GM21619 (cell line): ENCODE measurements around the gene NGEF.

Source experiments
- ATAC-seq: cut with Tn5 transposase; IDR thresholded peaks from one replicate; pipeline ENCODE4 v1.9.1; 2021; ENCODE audit not compliant: unreplicated experiment

The NGEF gene

DNA sequence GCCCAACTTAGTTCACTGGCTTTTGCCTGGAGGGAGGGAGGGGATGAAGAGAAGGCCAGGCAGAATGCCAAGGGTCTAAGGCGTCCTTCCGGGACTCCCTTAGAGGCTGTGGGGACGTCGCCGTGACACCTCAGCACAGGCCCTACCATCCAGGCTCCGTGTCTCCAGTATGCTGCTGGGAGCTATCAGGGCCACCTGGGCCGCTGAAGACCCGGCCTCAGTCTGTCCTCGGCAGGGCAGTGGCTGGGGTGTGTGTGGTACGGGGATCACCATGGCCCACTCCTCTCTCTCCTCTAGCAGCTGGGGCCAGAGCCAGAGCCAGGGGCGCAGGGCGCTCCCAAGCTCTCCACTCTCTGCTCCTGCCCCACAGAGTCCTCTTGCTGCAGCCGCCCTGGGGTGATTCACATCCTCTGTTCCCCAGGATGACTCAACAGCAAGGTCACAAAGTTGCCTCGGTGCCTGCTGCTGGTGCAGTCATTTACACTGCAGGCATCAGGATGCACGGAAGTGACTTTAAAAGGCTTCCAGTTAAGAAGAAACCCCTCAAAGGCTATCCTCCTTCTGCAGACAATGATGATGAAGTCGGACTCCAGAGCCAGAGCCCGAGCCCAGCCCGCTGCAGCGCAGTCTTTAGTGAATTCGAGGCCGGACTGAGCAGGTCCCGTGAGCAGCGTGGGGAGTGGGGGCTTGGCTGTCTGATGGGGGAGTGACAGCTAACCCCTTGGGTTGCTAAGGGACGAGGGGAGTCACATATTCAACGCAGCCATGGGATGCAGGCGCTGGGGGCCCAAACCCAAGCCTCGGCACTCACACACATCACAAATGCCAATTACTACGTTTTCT is 111.1 kb downstream of the NGEF start:
- ATAC-seq = no peak

DNA sequence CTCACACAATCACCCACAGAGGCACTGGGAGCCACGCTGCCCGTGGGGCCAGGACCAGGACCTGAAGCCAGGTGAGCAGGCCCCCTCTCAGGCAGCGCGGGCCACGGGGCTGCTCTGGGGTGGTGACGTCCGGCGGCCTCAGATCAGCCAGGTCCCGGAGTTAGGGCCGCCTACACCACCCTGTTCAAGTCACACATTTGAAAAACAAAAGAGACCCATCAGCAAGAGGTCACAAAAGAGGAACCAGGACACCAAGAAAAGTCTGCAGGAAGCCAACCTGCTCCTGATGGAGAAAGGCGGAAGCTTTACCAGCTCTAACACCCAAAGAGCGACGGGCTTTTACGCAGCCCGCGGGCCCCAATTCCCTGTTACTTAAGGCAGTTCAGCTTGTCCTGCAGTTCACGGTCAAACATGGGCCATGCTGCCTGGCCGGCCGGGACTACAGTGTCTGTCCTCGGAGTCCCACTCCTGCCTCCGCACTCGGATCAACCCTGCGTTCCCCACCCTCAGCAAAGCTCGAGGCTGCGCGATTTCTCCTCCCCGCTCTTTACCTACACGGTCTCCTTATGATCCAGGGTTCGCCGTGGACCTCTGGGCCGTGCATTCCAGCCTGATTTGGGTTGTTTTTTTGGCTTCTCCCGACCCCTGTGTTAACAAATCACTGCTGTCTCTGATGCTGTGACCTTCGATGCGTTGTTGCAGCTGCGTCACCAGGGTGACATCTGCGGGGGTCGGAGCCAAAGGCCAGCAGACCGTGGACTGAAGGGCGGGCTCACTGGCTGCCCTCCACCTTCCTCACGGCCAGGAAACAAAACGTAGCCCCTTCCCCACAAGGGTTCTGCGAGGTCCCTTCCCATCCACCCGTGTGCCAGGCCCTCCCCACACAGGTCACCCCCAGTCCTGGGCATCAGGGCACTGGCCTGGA is 112.0 kb downstream of the NGEF start:
- ATAC-seq = no peak

DNA sequence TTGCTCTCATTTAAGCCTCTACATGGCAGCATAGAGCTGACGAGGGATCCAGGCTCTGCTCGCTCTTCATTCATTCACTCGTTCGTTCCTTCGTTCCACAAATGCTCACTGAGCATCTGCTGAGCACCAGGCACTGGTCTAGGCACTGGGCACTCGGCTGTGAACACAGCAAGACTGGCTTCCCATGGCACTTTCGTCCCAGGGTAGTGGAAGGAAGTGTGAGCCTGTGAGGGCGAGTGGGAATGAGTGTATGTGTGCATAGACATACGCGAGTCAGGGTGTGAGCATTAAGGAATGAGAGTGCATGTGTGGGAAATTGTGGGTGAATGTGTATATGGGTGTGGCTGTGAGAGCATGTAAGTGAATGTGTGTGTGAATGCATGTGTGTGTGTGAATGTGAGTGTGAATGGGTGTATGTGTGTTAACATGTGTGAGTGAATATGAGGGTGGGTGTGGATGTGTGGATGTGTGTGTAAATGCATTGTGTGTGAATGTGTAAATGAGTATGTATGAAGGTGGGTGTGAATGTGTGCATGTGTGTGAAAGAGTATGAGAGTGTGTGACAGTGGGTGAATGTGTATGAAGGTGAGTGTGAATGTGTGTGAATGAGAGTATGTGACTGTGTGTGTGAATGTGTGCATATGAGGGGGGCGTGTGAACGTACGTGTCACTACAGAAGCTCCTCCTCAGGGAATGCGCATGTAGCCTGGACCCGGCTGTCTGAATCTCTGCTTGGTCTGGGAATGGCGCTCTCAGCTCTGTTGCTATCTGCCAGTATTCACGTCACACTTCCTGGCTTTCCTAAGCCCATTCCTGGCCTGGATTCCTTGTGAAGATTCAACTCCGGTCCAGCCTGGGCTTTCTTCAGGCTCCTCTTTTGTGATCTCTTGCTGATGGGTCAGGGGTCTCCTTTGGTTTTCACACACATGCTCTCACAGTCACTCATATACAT is 114.2 kb downstream of the NGEF start:
- ATAC-seq = no peak

GRCh38 chr2:232897598-232898408 is 115.3 kb downstream of the NGEF start:
- no peak for ATAC-seq

DNA sequence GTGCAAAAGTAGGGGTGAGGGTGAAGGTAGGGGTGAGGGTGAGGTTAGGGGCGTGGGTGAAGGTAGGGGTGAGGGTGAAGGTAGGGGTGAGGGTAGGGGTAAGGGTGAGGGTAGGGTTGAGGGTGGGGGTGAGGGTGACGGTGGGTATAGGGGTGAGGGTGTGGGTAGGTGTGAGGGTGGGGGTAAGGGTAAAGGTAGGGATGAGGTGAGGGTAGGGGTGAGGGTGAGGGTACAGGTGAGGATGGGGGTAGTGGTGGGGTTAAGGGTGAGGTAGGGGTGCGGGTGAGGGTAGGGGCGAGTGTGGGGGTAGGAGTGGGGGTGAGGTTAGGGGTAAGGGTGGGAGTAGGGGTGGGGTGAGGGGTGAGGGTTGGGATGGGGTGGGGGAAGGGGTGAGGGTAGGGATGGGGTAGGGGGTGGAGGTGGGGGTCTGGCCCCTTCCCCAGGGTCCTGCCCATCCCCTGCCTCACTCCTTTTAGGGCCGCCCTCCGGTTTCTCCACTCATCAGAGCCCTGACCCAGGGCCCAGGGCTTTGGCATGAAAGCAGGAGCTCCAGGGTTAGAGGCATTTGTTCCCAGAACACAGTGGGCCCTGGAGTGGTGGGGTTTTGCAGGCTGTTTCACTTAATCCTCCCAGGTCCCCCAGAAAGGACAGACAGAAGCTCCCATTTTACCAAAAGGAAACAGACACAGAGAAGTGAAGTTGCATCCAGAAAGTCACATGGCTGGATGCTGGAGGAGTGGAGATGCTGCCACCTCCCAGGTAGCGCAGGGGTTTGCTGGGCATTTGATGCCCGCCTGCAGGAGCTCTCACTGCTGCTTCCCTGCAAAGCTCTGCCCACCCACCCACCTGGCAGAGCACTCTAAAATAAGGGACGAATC is 116.1 kb downstream of the NGEF start:
- no peak for ATAC-seq

GRCh38 chr2:232896111-232896510 is 116.9 kb downstream of the NGEF start:
- no peak for ATAC-seq

DNA sequence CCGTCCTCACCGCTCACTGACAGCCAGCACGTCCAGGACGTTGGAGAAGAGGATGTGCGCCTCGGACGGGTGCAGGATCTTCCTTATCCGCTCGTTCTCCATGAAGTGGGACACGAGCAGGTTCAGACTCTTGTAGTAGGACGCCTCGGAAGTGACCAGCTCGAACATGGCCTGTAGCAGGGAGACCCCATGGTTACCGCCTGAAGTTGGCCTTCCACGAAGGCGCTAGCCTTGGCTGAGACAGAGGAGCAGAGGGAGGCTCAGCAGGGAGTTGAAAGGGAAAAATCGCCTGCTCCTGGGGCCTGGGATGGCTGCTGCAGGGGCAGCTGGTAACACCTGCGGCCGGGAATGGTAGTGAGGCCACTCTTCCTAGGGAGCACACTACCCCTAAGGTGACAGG is 118.3 kb downstream of the NGEF start:
- no peak for ATAC-seq

- ATAC-seq = no peak
Observed at GRCh38 chr2:232894251-232894650, 118.8 kb downstream of the NGEF start.

- no peak for ATAC-seq
Observed at GRCh38 chr2:232893834-232894233, 119.2 kb downstream of the NGEF start.

DNA sequence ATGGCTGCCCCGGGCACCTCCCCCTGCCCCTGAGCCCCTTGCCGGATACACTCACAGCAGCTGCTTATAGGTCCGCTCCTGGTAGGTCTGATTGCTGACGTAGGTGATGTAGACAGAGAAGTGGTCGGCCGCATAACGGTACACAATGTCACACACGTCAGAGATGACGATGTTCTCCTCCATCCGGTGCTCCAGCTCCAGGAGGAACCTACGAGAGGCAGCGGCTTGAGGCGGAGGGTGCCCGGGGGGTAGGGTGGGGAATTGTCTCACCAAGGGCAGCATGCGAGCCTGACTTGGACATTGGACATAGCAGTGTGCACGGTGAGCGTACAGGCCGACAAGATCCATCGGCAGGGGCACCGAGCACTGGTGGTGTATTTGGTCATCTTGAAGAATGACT is 120.2 kb downstream of the NGEF start:
- no peak for ATAC-seq

- ATAC-seq = no peak
Observed at GRCh38 chr2:232892221-232892620, 120.8 kb downstream of the NGEF start.

- ATAC-seq = no peak
Observed at GRCh38 chr2:232891621-232892071, 121.4 kb downstream of the NGEF start.

- ATAC-seq = no peak
Observed at GRCh38 chr2:232890896-232891601, 122.0 kb downstream of the NGEF start.

DNA sequence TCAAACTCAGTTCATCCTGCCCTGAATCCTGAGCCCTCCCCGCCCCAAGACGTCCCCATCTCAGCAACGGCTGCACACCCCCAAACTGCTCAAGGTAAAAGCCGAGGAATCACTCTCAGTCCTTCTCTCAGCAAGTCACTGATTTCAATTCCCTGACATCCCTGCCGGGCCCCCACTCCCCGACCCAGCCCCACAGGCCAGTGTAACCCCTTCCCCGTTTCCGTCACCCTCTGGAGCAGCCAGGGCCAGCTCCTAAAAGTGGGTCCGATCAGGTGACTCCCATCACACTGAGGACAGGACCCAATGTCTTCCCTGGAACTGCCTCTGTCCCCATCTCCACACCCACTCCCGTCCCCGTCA is 122.5 kb downstream of the NGEF start:
- ATAC-seq = no peak

GRCh38 chr2:232889876-232890401 is 123.1 kb downstream of the NGEF start:
- no peak for ATAC-seq

- no peak for ATAC-seq
Observed at GRCh38 chr2:232888839-232889529, 124.1 kb downstream of the NGEF start.

DNA sequence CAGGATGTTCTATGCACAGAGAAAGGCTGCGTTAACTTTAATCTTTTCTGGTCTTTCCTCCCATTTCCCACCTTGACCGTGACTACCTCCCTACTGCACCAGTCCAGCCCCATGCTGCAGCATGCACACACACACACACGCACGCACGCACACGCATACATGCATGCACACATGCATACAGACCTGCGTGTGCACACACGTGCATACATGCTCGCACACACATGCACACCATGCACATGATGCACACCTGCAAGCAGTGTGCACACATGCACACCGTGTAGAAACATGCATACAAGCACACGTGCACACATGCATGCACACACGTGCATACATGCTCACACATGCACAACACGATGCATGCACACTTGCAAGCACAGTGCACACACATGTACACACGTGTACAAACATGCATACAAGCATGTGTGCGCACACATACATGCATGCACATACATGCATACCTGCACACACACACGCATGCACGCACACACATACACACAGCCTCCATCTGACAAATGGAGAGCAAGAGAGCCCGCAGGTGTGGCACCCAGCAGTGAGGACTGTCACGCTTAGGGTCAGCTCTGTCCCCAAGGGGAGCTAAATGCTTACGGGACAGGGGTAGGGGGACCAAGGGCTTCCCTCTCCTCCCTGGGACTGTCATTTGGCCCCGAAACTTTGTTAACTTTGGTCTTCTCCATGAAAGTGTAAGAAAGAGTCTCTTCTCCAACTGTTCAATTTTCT is 124.8 kb downstream of the NGEF start:
- no peak for ATAC-seq
